ENCODE measurements around the gene OR2AK2. TPM values are rescaled to one million over a fixed set of nuclear protein-coding genes. Genes with fewer than 3 reads are reported as not detected.

Gene OR2AK2
- total RNA-seq, 4 donors from 2014 or later = not detected

DNA sequence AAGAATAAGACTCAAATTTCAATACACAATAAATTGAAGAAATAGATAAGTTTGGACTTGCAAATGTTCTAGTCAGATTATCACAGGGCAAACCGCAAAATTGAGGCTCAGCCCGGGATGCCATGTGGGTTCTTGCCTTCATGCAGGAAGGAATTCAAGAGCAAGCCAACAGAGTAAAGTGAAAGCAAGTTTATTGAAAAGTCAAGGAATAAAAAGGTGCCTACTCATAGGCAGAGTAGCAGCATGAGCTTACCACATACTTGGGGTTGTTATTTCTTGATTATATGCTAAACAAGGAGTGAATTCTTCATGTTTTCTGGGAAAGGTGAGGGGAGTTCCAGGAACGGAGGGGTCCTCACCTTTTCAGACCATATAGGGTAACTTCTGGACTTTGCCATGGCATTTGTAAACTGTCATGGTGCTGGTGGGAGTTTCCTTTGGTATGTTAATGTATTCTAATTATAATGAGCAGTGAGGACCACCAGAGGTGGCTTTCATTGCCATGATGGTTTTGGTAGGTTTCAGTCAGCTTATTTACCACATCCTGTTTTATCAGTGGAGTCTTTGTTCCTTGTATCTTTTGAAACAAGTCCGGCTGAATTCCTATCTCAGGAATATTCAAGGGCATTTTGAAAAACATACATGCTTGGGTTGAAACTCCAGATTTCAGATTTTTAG is 2.0 kb upstream of the OR2AK2 start:
- no peak overlapping the region for H3K4me3 ChIP-seq (ENCODE audit: low read depth, poor library complexity, severe bottlenecking)
- DNase-seq (ENCODE audit: low spot score in 2 of 2) = no peak
- intact Hi-C loops (cut with DNase I; ENCODE audit: low total_unique reads) = no loop called here
- 66 to 67% methylated on average over 4 of the region's 4 CpGs for WGBS, 2 donors
- no peak for TF ChIP-seq POLR2A (IDR thresholded peaks at IDR 0.05)
- TF ChIP-seq, protein P1, sequence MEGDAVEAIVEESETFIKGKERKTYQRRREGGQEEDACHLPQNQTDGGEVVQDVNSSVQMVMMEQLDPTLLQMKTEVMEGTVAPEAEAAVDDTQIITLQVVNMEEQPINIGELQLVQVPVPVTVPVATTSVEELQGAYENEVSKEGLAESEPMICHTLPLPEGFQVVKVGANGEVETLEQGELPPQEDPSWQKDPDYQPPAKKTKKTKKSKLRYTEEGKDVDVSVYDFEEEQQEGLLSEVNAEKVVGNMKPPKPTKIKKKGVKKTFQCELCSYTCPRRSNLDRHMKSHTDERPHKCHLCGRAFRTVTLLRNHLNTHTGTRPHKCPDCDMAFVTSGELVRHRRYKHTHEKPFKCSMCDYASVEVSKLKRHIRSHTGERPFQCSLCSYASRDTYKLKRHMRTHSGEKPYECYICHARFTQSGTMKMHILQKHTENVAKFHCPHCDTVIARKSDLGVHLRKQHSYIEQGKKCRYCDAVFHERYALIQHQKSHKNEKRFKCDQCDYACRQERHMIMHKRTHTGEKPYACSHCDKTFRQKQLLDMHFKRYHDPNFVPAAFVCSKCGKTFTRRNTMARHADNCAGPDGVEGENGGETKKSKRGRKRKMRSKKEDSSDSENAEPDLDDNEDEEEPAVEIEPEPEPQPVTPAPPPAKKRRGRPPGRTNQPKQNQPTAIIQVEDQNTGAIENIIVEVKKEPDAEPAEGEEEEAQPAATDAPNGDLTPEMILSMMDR (IDR thresholded peaks at IDR 0.05) = no peak

DNA sequence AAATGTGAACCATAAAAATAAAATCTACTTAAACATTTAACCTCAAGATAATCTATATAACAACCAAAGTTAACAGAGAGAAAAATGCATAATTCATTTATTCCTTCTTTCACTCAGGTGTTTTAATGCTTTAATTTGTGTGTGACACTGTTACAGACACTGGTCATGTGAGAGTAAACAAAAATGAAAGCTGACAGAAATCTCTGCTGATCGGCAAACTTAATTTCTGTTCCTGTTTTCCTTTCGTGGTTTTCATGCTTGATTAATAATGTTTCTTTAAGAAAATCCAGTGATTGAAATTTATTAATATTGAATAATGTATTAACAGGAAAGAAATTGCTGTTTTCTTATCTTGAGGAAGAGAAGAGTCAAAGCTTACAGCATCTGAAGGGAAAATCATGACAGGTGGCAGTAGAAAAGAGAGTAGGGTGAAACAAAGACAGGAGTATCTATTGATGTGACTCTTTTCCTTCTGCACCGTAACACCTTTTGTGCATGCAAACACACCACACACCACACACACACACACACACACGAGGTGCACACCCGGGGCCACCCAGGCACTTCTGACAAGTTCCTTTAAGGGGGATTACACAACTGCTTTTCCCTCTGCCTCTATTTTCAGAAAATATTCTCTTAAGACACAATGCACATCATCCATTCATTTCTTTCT is 1.6 kb downstream of the OR2AK2 start:
- WGBS, 2 donors = 67 to 69% methylated on average over 5 of the region's 5 CpGs
- TF ChIP-seq, protein P1 (IDR thresholded peaks at IDR 0.05) = no peak
- no peak for TF ChIP-seq POLR2A (IDR thresholded peaks at IDR 0.05)
- DNase-seq (ENCODE audit: low spot score in 2 of 2) = no peak
- intact Hi-C loops (cut with DNase I; ENCODE audit: low total_unique reads) = no loop called here
- H3K4me3 ChIP-seq (ENCODE audit: low read depth, poor library complexity, severe bottlenecking) = no peak overlapping the region

DNA sequence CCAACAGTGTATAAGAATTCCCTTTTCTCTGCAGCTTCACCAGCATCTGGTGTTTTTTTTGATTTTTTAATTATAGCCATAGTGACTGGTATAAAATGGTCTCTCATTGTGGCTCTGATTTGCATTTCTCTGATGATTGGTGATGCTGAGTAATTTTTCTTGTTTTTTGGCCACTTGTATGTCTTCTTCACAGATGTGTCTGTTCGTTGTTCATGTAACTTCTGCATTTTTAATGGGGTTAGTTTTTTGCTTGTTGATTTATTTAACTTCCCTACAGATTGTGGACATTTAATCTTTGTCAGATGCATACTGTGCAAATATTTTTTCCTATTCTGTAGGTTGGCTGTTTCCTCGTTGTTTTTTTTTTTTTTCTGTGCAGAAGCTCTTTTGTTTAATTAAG is 28.0 kb downstream of the OR2AK2 start:
- no peak for DNase-seq (ENCODE audit: low spot score in 2 of 2)
- no peak overlapping the region for H3K4me3 ChIP-seq (ENCODE audit: low read depth, poor library complexity, severe bottlenecking)
- intact Hi-C loops (cut with DNase I; ENCODE audit: low total_unique reads) = no loop called here
- TF ChIP-seq POLR2A (IDR thresholded peaks at IDR 0.05) = no peak
- TF ChIP-seq, protein P1 (IDR thresholded peaks at IDR 0.05) = no peak
- WGBS, 2 donors = 49 to 65% methylated on average over 2 of the region's 2 CpGs

DNA sequence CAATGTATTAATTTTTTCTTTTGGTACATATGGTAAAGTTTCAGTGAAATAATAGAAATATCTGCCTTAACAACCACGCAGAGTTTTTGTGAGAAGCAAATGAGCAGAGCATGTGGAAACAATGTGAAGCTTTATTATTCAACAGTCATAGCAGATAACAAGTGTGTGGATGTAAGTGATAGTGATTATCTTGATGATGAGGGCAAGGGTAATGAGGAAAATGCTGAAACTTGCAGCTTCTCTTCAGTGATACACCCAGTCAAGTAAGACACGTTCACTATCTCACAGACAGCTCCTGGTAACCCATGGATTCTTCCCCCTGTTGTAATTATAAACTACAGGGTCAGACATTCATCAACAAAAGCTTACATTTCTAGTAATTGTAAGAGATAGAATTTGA is 33.8 kb downstream of the OR2AK2 start:
- TF ChIP-seq POLR2A (IDR thresholded peaks at IDR 0.05) = no peak
- TF ChIP-seq, protein P1 (IDR thresholded peaks at IDR 0.05) = no peak
- DNase-seq (ENCODE audit: low spot score in 2 of 2) = no peak
- intact Hi-C loops (cut with DNase I; ENCODE audit: low total_unique reads) = no loop called here
- 29 to 49% methylated on average over 2 of the region's 2 CpGs for WGBS, 2 donors
- H3K4me3 ChIP-seq (ENCODE audit: low read depth, poor library complexity, severe bottlenecking) = no peak overlapping the region

DNA sequence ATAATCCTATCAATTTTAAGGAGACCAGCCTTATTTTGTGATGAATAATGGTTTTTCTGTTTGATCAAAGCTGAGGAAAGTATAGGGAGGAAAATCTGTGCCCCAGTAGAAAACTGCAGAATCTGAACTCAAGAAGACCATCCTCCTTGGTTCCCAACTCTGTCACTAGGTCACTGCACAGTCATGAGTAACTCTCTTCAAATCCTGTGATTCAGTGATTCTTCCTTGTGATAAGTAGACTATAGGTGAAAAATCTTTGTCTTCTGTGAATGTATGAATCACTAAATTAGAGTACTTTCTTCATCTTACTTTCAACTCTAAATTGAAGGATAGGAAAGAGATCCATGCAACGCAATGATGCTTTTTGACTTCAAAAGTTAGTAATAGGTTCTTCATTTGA is 35.1 kb downstream of the OR2AK2 start:
- TF ChIP-seq POLR2A (IDR thresholded peaks at IDR 0.05) = no peak
- TF ChIP-seq, protein P1 (IDR thresholded peaks at IDR 0.05) = no peak
- intact Hi-C loops (cut with DNase I; ENCODE audit: low total_unique reads) = no loop called here
- no peak for DNase-seq (ENCODE audit: low spot score in 2 of 2)
- WGBS, 2 donors = 93 to 94% methylated on average over 1 of the region's 1 CpG
- no peak overlapping the region for H3K4me3 ChIP-seq (ENCODE audit: low read depth, poor library complexity, severe bottlenecking)
